DMS 273 (cell line): ENCODE measurements around the gene RIN1.
"Not testable (repeated sequence)": the region's sequence is repeated elsewhere in the genome, so short reads cannot be mapped to it uniquely, and the experiment has no call there.

Source experiments
- DNase-seq: peaks from one replicate; lab custom pipeline; 2025; ENCODE audit not compliant: unreplicated experiment; lab: John Stamatoyannopoulos, UW

RIN1 gene

DNA sequence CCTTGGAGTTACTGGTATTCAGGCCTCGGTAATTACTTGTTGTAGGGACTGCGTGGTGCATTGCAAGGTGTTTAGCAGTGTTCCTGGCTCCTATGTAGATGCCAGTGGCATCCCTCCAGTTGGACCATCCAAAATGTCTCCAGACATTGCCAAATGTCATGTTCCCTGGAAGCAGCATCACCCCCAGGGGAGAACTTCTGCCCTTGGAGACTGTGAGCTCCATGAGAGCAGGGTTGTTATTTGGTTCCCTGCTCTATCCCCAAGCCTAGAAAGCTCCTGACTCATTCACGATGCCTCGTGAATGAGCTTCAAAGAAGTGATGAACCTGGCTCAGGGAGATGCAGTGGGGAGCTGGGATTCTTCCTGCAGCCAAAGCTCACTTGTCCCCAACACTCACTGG, 14.6 kb downstream of the RIN1 start:
- no peak for DNase-seq

DNA sequence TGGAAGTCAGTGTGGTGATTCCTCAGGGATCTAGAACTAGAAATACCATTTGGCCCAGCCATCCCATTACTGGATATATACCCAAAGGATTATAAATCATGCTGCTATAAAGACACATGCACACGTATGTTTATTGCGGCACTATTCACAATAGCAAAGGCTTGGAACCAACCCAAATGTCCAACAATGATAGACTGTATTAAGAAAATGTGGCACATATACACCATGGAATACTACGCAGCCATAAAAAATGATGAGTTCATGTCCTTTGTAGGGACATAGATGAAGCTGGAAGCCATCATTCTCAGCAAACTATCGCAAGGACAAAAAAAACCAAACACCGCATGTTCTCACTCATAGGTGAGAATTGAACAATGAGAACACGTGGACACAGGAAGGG, 15.5 kb downstream of the RIN1 start:
- not testable (repeated sequence) for DNase-seq

DNA sequence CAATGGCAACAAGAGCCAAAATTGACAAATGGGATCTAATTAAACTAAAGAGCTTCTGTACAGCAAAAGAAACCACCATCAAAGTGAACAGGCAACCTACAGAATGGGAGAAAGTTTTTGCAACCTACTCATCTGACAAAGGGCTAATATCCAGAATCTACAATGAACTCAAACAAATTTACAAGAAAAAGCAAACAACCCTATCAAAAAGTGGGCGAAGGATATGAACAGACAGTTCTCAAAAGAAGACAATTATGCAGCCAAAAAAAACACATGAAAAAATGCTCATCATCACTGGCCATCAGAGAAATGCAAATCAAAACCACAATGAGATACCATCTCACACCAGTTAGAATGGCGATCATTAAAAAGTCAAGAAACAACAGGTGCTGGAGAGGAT, 15.9 kb downstream of the RIN1 start:
- DNase-seq, result not testable (repeated sequence)

DNA sequence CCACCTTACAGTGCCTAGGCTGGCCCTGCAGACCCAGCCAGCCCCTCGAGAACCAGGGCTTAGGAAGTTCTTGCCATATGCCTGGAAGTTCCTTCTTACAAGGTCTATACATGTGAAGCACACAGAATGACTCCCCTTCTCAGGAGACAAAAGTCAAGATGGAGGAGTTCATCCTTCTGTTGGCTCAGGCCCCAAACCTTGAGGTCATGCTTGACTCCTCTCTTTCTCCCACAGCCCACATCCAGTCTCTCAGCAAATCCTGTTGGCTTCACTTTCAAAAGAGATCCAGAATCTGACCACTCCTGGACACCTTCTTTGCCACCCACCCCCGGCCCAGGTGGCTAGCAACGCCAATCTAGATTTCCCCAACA, 17.6 kb downstream of the RIN1 start:
- DNase-seq, result no peak

DNA sequence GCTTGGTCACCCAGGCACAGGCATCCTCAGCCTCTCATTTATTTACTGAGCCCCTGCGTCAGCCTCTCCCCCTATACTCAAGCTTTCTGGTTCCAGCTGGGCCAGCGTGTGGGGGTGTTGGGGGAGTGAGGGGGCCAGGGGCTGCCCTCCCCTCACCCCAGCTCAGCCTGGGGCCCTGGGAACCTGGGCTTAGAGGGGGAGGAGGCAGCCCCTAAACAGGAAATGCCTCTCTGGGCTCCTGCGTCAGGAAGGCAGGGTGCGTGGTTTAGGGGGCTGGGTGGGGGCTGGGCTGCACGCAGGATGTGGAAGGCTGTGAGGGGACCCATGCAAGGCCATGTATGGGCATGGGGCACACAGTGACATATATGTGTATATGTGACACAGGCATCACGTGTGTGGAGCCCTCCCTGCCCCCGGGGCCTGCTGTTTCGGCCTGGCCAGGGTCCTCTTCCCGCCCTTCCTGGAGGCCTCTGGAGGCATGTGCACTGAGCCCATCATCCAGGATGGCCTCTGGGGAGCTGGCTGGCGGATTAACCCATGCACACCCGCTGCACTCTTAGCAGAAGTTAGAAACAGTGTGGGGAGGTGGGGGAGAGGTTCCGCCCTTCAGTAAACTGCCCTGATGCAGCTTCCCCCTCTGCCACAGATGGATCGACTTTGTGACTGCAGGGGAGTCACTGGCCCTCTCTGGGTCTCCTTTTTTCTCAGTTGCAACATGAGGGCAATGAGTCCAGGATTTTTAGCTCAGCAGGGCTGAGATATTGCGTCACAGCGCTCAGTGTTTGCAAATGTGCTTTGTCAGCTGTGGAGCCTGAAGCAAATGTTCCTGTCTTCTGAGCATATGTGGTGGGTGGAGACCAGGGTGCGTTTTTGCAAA, 18.3 kb downstream of the RIN1 start:
- peak; percentile 62 for DNase-seq

DNA sequence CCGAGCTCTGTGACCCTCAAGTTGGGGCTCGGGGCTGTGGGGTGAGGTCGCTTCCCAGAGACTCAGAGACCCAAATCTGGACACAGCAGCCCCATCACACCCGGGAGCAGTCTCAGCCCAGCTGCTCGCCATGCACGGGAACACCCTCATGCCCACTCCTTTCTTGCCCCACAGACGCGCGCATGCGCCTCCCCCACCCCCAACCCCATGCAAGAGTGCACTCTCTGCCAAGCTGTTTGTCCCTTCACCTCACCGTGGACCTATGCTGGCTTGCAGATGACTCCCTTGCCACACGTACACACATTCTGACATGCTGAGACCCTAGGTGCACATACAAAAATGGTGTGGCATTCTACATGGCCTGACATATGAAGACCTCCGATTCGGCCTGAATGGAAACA, 18.9 kb downstream of the RIN1 start:
- DNase-seq, result peak; percentile 61

DNA sequence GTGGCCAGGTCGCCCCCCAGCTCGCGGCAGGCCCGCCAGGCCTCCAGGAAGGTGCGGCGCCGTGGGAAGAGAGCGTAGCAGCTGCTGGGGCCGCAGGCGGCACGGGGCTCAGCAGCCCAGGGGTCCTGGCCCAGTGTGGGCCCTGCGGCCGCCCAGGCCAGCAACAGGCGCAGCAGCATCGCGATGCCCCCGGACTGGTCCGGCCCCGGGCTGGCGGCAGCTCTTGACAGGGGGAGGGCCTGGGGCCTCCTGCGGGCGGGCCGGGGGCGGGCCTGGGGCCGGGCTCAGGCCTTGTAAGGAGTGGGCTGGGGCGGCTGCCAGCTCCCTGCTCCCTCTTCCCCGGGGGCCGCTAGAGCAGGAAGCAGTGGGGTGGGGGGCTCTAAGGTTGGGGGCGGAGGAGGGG, 19.4 kb downstream of the RIN1 start, which contains the start of gene CD248:
Gene CD248 (minus strand): TSS at position 196 of the 403 bp plus-strand sequence. CDS start 17 bp downstream, at position 179.
- peak; percentile 71 for DNase-seq

DNA sequence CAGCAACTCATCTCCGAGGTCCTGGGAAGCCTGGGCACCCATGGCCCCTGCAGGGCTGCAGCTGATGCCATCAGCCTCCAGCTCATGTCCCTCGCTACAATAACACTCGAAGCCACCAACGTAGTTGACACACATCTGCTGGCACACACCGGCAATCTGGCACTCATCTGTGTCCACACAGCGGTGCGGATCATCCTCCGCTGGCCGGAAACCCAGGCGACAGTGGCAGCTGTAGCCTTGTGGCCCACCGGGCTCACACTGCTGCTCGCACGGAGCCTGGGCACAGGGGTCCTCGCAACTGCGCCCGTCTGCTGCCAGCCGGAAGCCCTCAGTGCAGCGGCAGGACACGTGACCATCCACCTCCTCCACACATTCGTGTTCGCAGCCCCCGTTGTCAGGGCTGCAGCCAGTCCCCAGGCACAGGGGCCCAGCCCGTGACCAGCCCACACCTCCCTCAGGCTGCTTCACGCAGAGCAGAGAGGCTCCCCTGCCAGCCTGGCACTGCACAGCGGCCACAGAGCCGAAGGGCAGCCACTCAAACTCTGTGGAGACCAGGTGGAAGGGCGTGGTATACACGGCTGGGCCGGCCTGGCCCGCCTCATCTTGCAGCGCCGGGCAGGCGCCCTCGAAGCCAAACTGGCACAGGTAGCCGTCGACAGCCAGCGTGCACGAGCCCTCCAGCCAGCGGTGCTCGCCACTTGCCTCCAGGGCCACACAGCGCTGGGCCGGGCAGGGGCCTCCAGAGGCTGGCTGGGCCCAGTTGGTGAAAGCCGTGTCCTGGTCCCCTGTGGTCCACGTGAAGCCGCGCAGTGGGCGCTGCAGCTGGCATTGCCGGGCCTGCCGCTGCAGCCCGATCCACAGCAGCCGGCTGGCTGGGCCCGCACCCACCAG, 20.1 kb downstream of the RIN1 start:
- DNase-seq, result no peak

DNA sequence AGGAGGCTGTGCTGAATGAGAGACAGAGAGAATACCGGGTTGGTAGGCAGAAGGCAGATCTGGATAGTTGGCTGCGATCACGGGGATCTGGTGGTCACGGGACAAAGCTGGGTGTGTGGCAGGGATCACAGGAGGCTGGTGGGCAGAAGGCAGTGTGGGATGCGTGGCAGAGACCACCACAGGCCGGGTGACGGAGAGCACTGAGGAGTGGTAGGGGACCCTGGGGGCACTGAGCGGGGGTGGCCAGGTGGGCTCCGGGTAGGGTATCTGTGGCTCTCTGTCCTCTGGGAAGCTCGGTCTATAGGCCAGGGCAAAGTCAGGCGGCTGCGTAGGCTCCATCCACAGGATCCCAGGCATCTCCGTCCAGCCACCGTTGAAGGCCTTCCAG, 20.7 kb downstream of the RIN1 start:
- no peak for DNase-seq

DNA sequence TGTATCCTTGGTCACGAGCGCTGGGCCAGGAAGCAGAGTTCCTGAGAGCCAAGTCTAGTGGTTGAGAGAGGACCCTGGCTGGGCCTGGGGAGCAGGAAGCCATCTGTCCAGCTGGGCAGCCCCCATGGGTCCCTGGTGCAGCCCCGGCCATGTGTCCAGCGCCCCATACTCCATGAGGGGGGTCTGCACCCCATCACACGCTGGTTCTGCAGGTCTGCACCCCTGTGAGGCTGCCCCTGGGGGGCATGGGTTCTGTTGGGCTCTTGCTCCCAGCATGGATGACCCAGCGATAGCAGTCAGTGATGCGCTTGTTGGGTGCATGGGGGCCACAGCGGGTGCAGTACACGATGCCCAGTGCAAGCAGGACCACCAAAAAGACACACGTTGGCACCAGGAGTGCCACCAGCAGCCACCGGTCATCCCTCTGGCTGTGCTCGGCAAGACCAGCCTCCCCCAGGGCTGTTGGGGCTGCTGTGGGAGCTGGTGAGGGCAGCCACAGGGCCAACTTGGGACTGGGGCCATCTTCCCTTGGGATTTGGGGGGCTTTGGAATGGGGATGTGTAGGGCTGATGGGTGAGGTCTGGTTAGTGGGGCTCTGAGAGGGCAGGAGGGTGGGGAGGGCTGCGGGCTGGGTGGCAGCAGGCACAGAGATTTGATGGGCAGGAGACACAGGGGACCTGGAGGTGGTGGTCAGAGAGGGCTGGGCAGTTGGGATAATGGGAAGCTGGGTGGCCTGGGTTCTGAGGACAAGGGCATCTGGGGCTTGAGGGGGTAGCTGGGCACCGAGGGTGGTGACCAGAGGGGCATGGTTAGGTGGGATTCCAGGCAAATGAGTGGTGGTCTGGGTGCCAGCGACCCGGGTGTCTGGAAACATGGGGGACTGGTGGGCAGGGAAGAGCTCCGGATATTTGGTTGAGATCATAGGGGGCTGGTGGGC, 21.4 kb downstream of the RIN1 start:
- DNase-seq, result no peak

DNA sequence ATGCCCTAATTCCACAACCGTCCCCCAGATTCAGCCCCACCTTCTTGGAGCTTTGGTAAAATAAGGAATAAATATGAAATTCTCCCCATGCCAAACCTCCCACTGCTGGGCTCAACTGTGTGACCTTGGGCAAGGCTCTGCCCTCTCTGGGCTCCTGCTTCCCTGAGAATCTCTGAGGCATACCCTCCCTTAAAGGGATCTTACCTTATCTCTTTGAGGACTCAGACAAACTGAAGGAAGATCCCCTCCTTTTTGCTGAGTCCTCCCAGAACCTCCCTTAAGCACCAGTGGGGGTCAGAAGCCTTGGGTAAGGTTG, 22.1 kb downstream of the RIN1 start:
- DNase-seq, result no peak

DNA sequence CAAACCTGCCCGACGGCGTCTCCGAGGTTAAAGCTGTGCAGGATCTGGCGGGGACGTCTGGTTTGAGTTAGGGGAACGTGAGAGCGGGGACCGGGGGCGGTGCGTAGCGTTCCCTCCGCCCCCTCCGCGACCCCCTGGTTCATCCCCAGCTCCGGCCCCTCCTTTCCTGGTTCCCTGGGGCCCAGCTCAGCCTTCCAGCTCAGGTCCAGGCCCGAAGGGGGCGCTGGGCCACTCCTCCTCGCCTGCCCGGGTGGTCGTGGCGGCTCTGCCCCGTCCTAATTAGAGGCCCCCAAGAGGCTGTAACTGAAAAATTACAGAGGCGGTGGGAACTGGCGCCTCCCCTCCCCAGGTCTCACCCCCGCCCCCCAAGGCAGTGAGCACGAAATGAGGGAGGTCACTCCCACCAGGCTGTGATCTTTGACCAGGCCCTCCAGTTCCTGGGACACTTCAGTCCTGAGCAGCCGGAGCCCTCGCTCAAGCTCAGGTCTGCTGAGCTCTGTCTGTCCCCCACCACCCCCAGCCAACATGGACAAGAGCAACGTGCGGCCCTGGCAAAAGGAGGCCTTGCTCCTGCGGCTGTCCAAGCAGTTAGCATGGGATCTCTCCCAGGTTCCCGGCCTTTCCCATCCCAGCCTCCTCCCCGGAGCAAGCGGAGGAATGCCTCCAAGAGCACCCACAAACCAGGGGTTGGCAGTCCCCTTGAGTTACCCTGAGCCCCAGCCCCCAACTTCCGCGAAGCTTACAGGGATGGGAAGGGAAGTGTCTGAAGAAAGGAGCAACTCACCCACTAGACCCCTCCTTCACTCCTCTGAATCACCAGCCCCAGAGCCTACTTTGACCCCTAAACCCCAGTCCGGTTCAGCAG, 22.7 kb downstream of the RIN1 start:
- DNase-seq, result no peak

DNA sequence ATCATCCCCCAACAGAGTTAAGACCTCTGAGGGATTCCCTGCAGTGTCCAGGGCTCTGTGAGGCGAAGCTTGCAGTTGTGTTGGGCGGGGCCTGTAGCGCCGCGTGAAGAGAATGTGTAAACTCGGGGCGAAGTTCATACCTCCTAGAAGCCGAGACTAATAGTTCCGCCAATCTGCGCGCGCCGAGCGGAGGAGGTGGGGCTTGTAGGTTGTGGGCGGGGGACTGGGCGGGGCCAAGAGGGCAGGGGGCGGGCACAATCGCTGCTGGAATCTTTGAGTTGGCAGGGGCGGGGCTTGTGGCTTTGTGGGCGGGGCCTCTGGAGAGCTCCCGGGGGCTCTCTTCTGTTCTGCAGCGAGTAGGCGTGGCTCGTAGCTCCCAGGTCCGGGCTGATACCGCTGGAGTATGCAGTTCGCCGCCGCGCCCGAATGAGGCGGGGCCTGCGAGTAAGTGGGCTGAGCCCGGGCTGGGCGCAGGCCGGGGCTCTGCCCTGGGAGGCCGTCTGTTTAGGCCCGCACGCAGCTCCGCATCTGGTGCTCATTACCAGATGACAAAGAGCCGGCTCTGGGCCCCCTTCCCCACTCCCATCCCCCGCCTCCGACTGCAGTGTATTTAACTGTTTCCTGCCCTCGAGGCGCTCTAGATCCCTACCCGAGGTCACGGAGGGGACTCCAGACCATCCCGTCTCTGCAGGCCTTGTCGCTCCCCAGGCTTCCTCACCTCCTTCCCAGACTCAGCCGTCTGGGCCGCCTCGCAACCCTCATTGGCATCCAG, 23.5 kb downstream of the RIN1 start:
- DNase-seq, result peak; percentile 98

DNA sequence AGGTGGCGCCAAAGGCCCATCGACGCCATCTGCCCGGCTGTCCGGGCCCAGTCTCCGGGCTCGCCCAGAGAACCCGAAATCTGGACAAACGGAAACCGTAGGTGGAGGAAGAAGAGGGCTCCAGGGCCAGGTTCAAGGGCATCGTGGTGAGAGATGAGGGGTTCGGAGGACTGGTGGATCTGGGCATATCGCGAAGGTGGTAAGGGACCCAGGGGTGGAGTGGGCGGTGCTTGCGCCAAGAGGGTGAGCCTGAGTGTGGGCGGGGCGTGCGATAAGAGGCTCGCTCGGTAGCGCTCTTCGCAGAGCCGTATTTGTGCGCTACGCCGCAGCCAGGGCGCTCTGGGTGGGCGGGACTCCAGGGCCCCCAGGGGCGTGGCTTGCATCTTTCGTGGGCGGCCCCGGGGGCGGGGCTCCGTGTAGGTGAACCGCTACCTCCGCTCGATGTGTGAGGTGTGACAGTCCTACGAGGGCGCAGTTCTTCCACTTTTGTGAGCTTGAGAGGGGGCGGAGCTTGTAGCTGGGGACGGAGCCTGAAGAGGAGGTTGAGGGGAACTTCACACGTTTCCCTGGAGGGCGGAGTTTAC, 24.2 kb downstream of the RIN1 start:
- DNase-seq, result peak; percentile 95

DNA sequence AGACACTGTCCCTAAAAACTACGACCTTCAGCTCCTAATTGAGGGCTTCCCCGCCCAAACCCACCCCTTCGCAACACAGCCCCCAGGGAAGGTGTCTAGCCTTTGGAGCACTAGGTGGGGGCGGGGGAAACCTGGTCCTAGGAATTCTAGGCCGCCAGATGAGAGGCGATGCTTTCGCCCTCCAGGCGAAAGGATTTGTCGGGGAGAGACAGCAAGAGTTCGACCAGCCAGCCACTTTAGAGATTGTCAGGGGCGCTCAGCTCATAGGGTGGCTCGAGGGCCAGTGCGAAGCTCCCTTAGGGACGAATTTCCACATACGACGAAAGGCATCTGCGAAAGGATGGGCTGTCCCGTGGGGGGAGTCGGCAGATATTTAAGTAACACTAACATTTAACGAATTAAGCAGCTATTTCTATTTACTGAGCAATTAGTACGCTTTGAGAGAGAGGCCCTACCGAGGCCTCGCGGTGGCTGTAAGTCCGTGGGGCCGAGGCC, 24.7 kb downstream of the RIN1 start:
- DNase-seq, result no peak

DNA sequence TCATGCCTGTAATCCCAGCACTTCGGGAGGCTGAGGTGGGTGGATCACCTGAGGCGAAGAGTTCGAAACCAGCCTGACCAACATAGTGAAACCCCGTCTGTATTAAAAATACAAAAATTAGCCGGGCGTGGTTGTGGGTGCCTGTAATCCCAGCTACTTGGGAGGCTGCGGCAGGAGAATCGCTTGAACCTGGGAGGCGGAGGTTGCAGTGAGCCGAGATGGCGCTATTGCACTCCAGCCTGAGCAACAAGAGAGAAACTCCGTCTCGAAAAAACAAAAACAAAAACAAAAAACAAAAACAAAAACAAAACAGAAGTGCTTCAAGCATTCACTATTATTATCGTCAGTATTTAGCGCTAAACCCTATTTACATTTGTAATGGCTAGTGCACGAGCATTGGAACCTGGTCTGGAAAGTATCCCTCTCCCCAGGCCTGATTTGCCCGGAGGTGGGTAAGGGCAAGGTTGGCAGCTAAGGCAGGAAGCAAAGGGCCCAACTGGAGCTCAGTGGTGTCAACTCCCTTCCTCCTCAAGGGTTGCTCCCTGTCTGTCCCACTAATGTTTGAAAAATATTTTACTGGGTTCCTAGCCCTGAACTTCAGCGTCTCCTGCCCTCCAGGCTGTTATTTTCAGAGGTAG, 25.3 kb downstream of the RIN1 start:
- DNase-seq, result not testable (repeated sequence)

DNA sequence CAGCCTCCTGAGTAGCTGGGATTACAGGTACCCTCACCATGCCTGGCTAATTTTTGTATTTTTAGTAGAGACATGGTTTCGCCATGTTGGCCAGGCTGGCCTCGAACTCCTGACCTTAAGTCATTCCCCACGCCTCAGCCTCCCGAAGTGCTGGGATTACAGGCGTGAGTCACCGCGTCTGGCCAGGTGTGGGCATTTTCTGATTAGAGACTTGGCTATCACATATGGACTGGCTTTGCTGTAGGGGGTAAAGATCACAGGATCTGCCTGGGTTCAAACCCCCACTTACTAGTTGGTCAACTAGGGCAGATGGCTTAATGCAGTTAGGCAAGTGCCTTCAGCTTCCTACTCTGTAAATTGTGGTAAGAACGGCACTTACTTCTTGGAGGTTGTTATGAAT, 25.9 kb downstream of the RIN1 start:
- no peak for DNase-seq

DNA sequence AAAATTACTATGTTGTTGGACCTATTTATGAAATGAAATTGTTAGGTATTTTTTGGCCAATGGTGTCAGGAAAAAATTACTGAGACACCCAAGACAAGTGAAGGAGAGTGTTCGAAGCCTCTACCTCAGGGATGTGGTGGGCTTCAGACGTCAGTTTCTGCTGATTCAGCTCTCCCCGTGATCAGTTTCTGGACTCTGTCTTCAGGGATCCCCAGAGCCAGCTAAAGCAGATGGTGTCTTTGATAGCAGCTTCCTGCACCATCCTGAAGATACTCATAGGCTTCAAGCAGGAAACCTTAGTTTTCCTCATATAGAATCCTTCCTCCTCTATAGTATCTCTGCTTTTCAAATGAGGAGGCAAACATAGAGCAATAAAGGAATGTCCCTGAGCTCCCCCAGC, 26.8 kb downstream of the RIN1 start:
- DNase-seq, result no peak
